Small intestine (tissue), 7 donors: ENCODE results near the gene MARK3. TPM values are rescaled to one million over a fixed set of nuclear protein-coding genes. Genes with fewer than 3 reads are reported as not detected.

Source experiments
- DNase-seq, 2 donors: peaks; one replicate each; pipeline versions ENCODE4 v3.0.0 to v3.0.0-alpha.2; 2013
- FAIRE-seq: peaks from 2 replicates; lab custom pipeline; 2012; peaks lifted over from hg19 to GRCh38; lab: Jason Lieb, UNC
- H3K27ac ChIP-seq, 3 donors: one replicate each; pipeline ENCODE4 v1.5.1; 2013; ENCODE audit warnings: low read length in 2 of 3, mild to moderate bottlenecking in 2 of 3, control low read depth in 1 of 3, inconsistent platforms in 1 of 3, low read depth in 1 of 3, moderate library complexity in 1 of 3
- H3K27me3 ChIP-seq, 3 donors: one replicate each; pipeline ENCODE4 v1.6.1; 2013; ENCODE audit warnings: low read length in 3 of 3, inconsistent platforms in 1 of 3; ENCODE audit not compliant: control insufficient read depth in 3 of 3, insufficient read depth in 3 of 3
- H3K36me3 ChIP-seq, 3 donors: one replicate each; pipeline ENCODE4 v1.6.1; 2013; ENCODE audit warnings: low read length in 3 of 3, inconsistent platforms in 1 of 3, low read depth in 1 of 3, mild to moderate bottlenecking in 1 of 3, moderate library complexity in 1 of 3; ENCODE audit not compliant: control insufficient read depth in 3 of 3, insufficient read depth in 2 of 3
- H3K4me1 ChIP-seq, 3 donors: one replicate each; pipeline ENCODE4 v1.6.1; 2013; ENCODE audit warnings: low read length in 2 of 3, inconsistent platforms in 1 of 3, low read depth in 1 of 3, mild to moderate bottlenecking in 1 of 3, moderate library complexity in 1 of 3; ENCODE audit not compliant: control insufficient read depth in 3 of 3, insufficient read depth in 2 of 3
- H3K4me3 ChIP-seq, 3 donors: one replicate each; pipeline ENCODE4 v1.5.1; 2013; ENCODE audit warnings: low read length in 3 of 3, control low read depth in 1 of 3, inconsistent platforms in 1 of 3, low read depth in 1 of 3, mild to moderate bottlenecking in 1 of 3, moderate library complexity in 1 of 3
- H3K9me3 ChIP-seq, 2 donors: one replicate each; pipeline ENCODE4 v1.6.1; 2013; ENCODE audit warnings: low read depth in 1 of 2, low read length in 1 of 2; ENCODE audit not compliant: control insufficient read depth in 2 of 2, insufficient read depth in 1 of 2
- WGBS, 3 donors: extraction: QIAGEN DNeasy Blood & Tissue Kit; methylation state at CpG; one replicate each; pipeline ENCODE4 v1.1.7; 2013; 5-methylcytosine and 5-hydroxymethylcytosine counted together
- polyA plus RNA-seq, 4 donors: library from polyadenylated mRNA; stranded (reverse) in 3 of 4; unstranded in 1 of 4; fragments of 200-250 nt in 3 of 4; fragments of 120-200 nt in 1 of 4; gene quantifications; one replicate each; pipeline versions ENCODE4 v1.2.1 to v1.2.3, GENCODE V29; 2013
- donor health status: healthy with polysubstance abuse.
- donor health status: control.
- donor health status: control.
- donor health status: Bipolar disorder and iron deficiency.
- donor health status: healthy.

Gene MARK3
- polyA plus RNA-seq, 4 donors: 37.7 to 67.8 (median 60.6) TPM

GRCh38 chr14:103343905-103344797 is 41.1 kb upstream of the MARK3 start:
- Histone ChIP-seq H3K27me3 (no peaks in the 10 kb centered on the region), H3K27ac (no peak overlapping the region), H3K9me3 (no peaks in the 10 kb centered on the region), H3K4me1 (no peaks in the 10 kb centered on the region), H3K36me3 (peaks cover 19 to 29% (median 20%) of the 10 kb centered on the region in 3 donors), H3K4me3 (no peak overlapping the region)
- WGBS, 3 donors: 77 to 86% (median 83%) methylated on average over 5 of the region's 5 CpGs
- DNase-seq (no peak), FAIRE-seq (no peak)

GRCh38 chr14:103346286-103346685 is 38.9 kb upstream of the MARK3 start:
- 35 to 42% (median 36%) methylated on average over 3 of the region's 3 CpGs for WGBS, 3 donors
- peaks cover 7 to 15% (median 12%) of the 10 kb centered on the region in 3 donors for H3K36me3 ChIP-seq
- no peak for FAIRE-seq

GRCh38 chr14:103347091-103347815 is 38.0 kb upstream of the MARK3 start:
- Histone ChIP-seq H3K9me3 (no peaks in the 10 kb centered on the region), H3K27ac (no peak overlapping the region), H3K36me3 (peaks cover 4 to 12% (median 6%) of the 10 kb centered on the region in 3 donors), H3K4me1 (no peaks in the 10 kb centered on the region), H3K27me3 (no peaks in the 10 kb centered on the region), H3K4me3 (no peak overlapping the region)
- no peak for FAIRE-seq
- DNase-seq: no peak
- WGBS, 3 donors: 42 to 54% (median 46%) methylated on average over 12 of the region's 12 CpGs

More at GRCh38 chr14:103346286-103346685, 38.9 kb upstream of the MARK3 start:
- Histone ChIP-seq H3K27ac (no peak overlapping the region), H3K4me1 (no peaks in the 10 kb centered on the region), H3K9me3 (no peaks in the 10 kb centered on the region), H3K27me3 (no peaks in the 10 kb centered on the region), H3K4me3 (no peak overlapping the region)
- DNase-seq: no peak

- no peak overlapping the region for H3K4me3 ChIP-seq
- H3K4me1 ChIP-seq: no peaks in the 10 kb centered on the region
- 75 to 84% (median 79%) methylated on average over 5 of the region's 5 CpGs for WGBS, 3 donors
- no peak for FAIRE-seq
- H3K9me3 ChIP-seq: no peaks in the 10 kb centered on the region
- no peak for DNase-seq
- H3K27ac ChIP-seq: no peak overlapping the region
- no peaks in the 10 kb centered on the region for H3K27me3 ChIP-seq
- H3K36me3 ChIP-seq: peaks cover 2 to 11% (median 4%) of the 10 kb centered on the region in 3 donors
Measured at GRCh38 chr14:103348154-103348553, 37.1 kb upstream of the MARK3 start.

- Histone ChIP-seq H3K4me3 (no peak overlapping the region), H3K4me1 (no peaks in the 10 kb centered on the region), H3K9me3 (no peaks in the 10 kb centered on the region), H3K27ac (no peak overlapping the region), H3K36me3 (peaks cover 0 to 3% (median 0%) of the 10 kb centered on the region in 3 donors), H3K27me3 (no peaks in the 10 kb centered on the region)
- FAIRE-seq (no peak), DNase-seq (no peak)
- WGBS, 3 donors: 93 to 94% (median 93%) methylated on average over 13 of the region's 13 CpGs
Measured at GRCh38 chr14:103349982-103350381, 35.2 kb upstream of the MARK3 start.

GRCh38 chr14:103353362-103353761 is 31.9 kb upstream of the MARK3 start:
- Histone ChIP-seq H3K27ac (no peak overlapping the region), H3K27me3 (no peaks in the 10 kb centered on the region), H3K36me3 (no peaks in the 10 kb centered on the region), H3K4me3 (no peak overlapping the region), H3K9me3 (no peaks in the 10 kb centered on the region), H3K4me1 (no peaks in the 10 kb centered on the region)
- DNase-seq (no peak), FAIRE-seq (no peak)
- WGBS, 3 donors: 62 to 78% (median 69%) methylated on average over 7 of the region's 7 CpGs

- DNase-seq (no peak), FAIRE-seq (no peak)
- no peaks in the 10 kb centered on the region for H3K36me3 ChIP-seq
- no peak overlapping the region for H3K4me3 ChIP-seq
- H3K27me3 ChIP-seq: no peaks in the 10 kb centered on the region
- no peak overlapping the region for H3K27ac ChIP-seq
- WGBS, 3 donors: 71 to 84% (median 72%) methylated on average over 7 of the region's 7 CpGs
- H3K9me3 ChIP-seq: no peaks in the 10 kb centered on the region
- no peaks in the 10 kb centered on the region for H3K4me1 ChIP-seq
Measured at GRCh38 chr14:103354141-103354540, 31.1 kb upstream of the MARK3 start.

- no peak overlapping the region for H3K27ac ChIP-seq
- H3K27me3 ChIP-seq: no peaks in the 10 kb centered on the region
- no peak overlapping the region for H3K4me3 ChIP-seq
- no peak for FAIRE-seq
- no peaks in the 10 kb centered on the region for H3K36me3 ChIP-seq
- WGBS, 3 donors: 37 to 49% (median 47%) methylated on average over 9 of the region's 9 CpGs
- no peaks in the 10 kb centered on the region for H3K9me3 ChIP-seq
- peak in 1 of 2 donors; percentile 41 for DNase-seq
- H3K4me1 ChIP-seq: no peaks in the 10 kb centered on the region
Measured at GRCh38 chr14:103356024-103356682, 29.1 kb upstream of the MARK3 start.
